ENCODE data around the gene OR2T34.

DNA sequence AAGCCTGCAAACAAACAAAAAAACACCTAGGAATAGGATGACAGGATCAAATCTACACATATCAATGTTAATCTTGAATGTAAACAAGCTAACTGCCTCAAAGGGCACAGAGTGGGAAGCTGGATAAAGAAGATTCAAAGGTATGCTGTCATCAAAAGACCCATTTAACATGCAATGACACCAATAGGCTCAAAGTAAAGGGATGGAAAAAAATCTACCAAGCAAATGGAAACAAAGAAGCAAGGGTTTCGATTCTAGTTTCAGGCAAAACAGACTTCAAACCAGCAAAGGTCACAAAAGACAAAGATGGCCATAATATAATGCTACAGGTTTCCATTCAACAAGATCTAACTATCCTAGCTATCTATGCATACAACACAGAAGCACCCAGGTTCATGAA is 39.2 kb upstream of the OR2T34 start:
- TF ChIP-seq FOS (IDR thresholded peaks at IDR 0.05; ENCODE audit: low read depth, low read length) (no peak), RFX5 (IDR thresholded peaks at IDR 0.05; ENCODE audit: low read depth, low read length) (no peak), CTCF (conservative IDR thresholded peaks at IDR 0.05; ENCODE audit: low read depth, low read length) (no peak), MAZ (IDR thresholded peaks at IDR 0.05; ENCODE audit: borderline replicate concordance, low read depth, low read length) (no peak), CEBPB (IDR thresholded peaks at IDR 0.05; ENCODE audit: low read depth, low read length) (no peak), MAFK (IDR thresholded peaks at IDR 0.05; ENCODE audit: low read depth, low read length) (no peak), POLR2A (IDR thresholded peaks at IDR 0.05; ENCODE audit: low read depth, low read length) (no peak), RAD21 (IDR thresholded peaks at IDR 0.05; ENCODE audit: low read length) (no peak), ELK1 (IDR thresholded peaks at IDR 0.05; ENCODE audit: borderline replicate concordance, low read depth, low read length) (no peak), RCOR1 (IDR thresholded peaks at IDR 0.05; ENCODE audit: insufficient replicate concordance, low read length) (no peak), SMC3 (IDR thresholded peaks at IDR 0.05; ENCODE audit: low read depth, low read length) (no peak), NFE2L2 (IDR thresholded peaks at IDR 0.05; ENCODE audit: low read depth, low read length) (no peak), MXI1 (IDR thresholded peaks at IDR 0.05; ENCODE audit: borderline replicate concordance, low read depth, low read length) (no peak)
- TF ChIP-seq, protein P1, sequence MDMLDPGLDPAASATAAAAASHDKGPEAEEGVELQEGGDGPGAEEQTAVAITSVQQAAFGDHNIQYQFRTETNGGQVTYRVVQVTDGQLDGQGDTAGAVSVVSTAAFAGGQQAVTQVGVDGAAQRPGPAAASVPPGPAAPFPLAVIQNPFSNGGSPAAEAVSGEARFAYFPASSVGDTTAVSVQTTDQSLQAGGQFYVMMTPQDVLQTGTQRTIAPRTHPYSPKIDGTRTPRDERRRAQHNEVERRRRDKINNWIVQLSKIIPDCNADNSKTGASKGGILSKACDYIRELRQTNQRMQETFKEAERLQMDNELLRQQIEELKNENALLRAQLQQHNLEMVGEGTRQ (IDR thresholded peaks at IDR 0.05; ENCODE audit: low read depth, low read length) = no peak
